H1 (cell line): ENCODE measurements around the gene NMU. TPM values are rescaled to one million over a fixed set of nuclear protein-coding genes. Genes with fewer than 3 reads are reported as not detected.
"Not testable (repeated sequence)": the region's sequence is repeated elsewhere in the genome, so short reads cannot be mapped to it uniquely, and the experiment has no call there.

Experiments used
- CTCF ChIA-PET: fragments of 300-600 bp; sonication (Branson Sonifier 250); formaldehyde crosslinking; loops from one replicate; lab custom pipeline; 2021; ENCODE audit not compliant: partially characterized antibody; lab: Charles Lee
- POLR2A ChIA-PET: fragments of 300-600 bp; sonication (Branson Sonifier 250); formaldehyde crosslinking; loops from one replicate; lab custom pipeline; 2021; ENCODE audit warnings: inconsistent platforms; ENCODE audit not compliant: partially characterized antibody; lab: Charles Lee
- DNase-seq, 2 experiments: peaks; one replicate each; pipeline versions ENCODE4 v3.0.0 to v3.0.0-alpha.2; 2010 to 2022; ENCODE audit warnings: low spot score in 2 of 2, low read depth in 1 of 2, mixed read lengths in 1 of 2
- FAIRE-seq: peaks from 2 replicates; lab custom pipeline; 2011; peaks lifted over from hg19 to GRCh38; lab: Jason Lieb, UNC
- H2AFZ ChIP-seq: 2 replicates; pipeline ENCODE4 v1.8.1; 2012; ENCODE audit warnings: low read length, inconsistent platforms
- H2AK5ac ChIP-seq: 2 replicates; pipeline ENCODE4 v1.6.1; 2013; ENCODE audit warnings: low read depth, low read length
- H2BK120ac ChIP-seq: replicated peaks from 2 replicates; pipeline ENCODE3; 2013; ENCODE audit warnings: low read depth, low read length, inconsistent platforms
- H2BK12ac ChIP-seq: 2 replicates; pipeline ENCODE4 v1.6.1; 2013; ENCODE audit warnings: low read depth, low read length
- H2BK15ac ChIP-seq: 2 replicates; pipeline ENCODE4 v1.6.1; 2013; ENCODE audit warnings: low read length
- H2BK20ac ChIP-seq: 2 replicates; pipeline ENCODE4 v1.6.1; 2013; ENCODE audit warnings: low read length
- H2BK5ac ChIP-seq: 2 replicates; pipeline ENCODE4 v1.6.1; 2013; ENCODE audit warnings: low read depth, low read length
- H3K14ac ChIP-seq: 2 replicates; pipeline ENCODE4 v1.6.1; 2013; ENCODE audit warnings: inconsistent platforms; ENCODE audit not compliant: insufficient read length
- H3K18ac ChIP-seq: 2 replicates; pipeline ENCODE4 v1.6.1; 2013; ENCODE audit warnings: low read length; ENCODE audit errors: extremely low read depth
- H3K23ac ChIP-seq: 2 replicates; pipeline ENCODE4 v1.6.1; 2013; ENCODE audit warnings: inconsistent platforms; ENCODE audit not compliant: insufficient read length
- H3K23me2 ChIP-seq: 2 replicates; pipeline ENCODE4 v1.6.1; 2013; ENCODE audit warnings: low read depth, low read length
- H3K27ac ChIP-seq: 2 replicates; pipeline ENCODE4 v1.6.1; 2011; ENCODE audit warnings: low read depth, low read length, inconsistent platforms
- H3K27me3 ChIP-seq, 4 experiments: replicated peaks in 1 of 4; 1 replicate in 1 of 4; 2 replicates in 3 of 4; pipeline versions ENCODE4 v1.6.1 to v1.8.1; 2011 to 2013; ENCODE audit warnings: low read length in 3 of 4, mild to moderate bottlenecking in 3 of 4, inconsistent platforms in 2 of 4, mixed read lengths in 2 of 4, moderate library complexity in 1 of 4; ENCODE audit not compliant: control insufficient read depth in 3 of 4, insufficient read depth in 3 of 4; ENCODE audit errors: extremely low read depth in 1 of 4
- H3K36me3 ChIP-seq, 4 experiments: 2 replicates each; pipeline versions ENCODE4 v1.6.1 to v1.8.1; 2011 to 2013; ENCODE audit warnings: mild to moderate bottlenecking in 4 of 4, low read length in 3 of 4, moderate library complexity in 2 of 4, control low read depth in 1 of 4, inconsistent platforms in 1 of 4; ENCODE audit not compliant: insufficient read depth in 4 of 4, control insufficient read depth in 2 of 4
- H3K4ac ChIP-seq: replicated peaks from 2 replicates; pipeline ENCODE3; 2013; ENCODE audit warnings: low read length, low read depth, mixed read lengths, inconsistent platforms; ENCODE audit not compliant: insufficient read length
- H3K4me1 ChIP-seq, 4 experiments: replicated peaks in 1 of 4; 1 replicate in 1 of 4; 2 replicates in 3 of 4; pipeline versions ENCODE4 v1.6.1 to v1.8.1; 2011 to 2013; ENCODE audit warnings: low read length in 3 of 4, inconsistent platforms in 2 of 4, mixed read lengths in 1 of 4; ENCODE audit not compliant: insufficient read depth in 4 of 4, control insufficient read depth in 3 of 4
- H3K4me2 ChIP-seq, 2 experiments: 2 replicates each; pipeline versions ENCODE4 v1.6.1 to v1.8.1; 2011 to 2013; ENCODE audit warnings: low read depth in 2 of 2, low read length in 2 of 2, control low read depth in 1 of 2, inconsistent platforms in 1 of 2, mild to moderate bottlenecking in 1 of 2; ENCODE audit not compliant: insufficient read depth in 1 of 2
- H3K4me3 ChIP-seq, 4 experiments: fragments of 200-600, 300-600 bp in 1 of 4; sonication (generic), shearing (Covaris generic), sonication (Bioruptor Twin) in 1 of 4; 2 replicates each; pipeline versions ENCODE4 v1.5.1 to v1.8.1; 2011 to 2016; ENCODE audit warnings: low read length in 4 of 4, low read depth in 3 of 4, control low read depth in 2 of 4, inconsistent platforms in 2 of 4, mild to moderate bottlenecking in 2 of 4, mixed read lengths in 1 of 4, moderate library complexity in 1 of 4; ENCODE audit not compliant: insufficient read depth in 2 of 4; ENCODE audit errors: extremely low read depth in 1 of 4
- H3K56ac ChIP-seq: replicated peaks from 2 replicates; pipeline ENCODE3; 2013; ENCODE audit warnings: low read depth, mild to moderate bottlenecking, mixed read lengths, low read length, inconsistent platforms; ENCODE audit not compliant: insufficient read length
- H3K79me1 ChIP-seq: 2 replicates; pipeline ENCODE4 v1.6.1; 2013; ENCODE audit warnings: low read depth, low read length, control low read depth
- H3K79me2 ChIP-seq, 2 experiments: 2 replicates each; pipeline versions ENCODE4 v1.6.1 to v1.8.1; 2012 to 2013; ENCODE audit warnings: low read length in 2 of 2, mild to moderate bottlenecking in 2 of 2, inconsistent platforms in 1 of 2; ENCODE audit not compliant: insufficient read depth in 2 of 2, control insufficient read depth in 1 of 2
- H3K9ac ChIP-seq, 4 experiments: replicated peaks in 1 of 4; 1 replicate in 1 of 4; 2 replicates in 3 of 4; pipeline versions ENCODE4 v1.6.1 to v1.8.1; 2011 to 2013; ENCODE audit warnings: low read depth in 3 of 4, low read length in 3 of 4, control low read depth in 2 of 4, mild to moderate bottlenecking in 2 of 4, moderate library complexity in 2 of 4, inconsistent platforms in 1 of 4; ENCODE audit errors: extremely low read depth in 1 of 4
- H3K9me3 ChIP-seq, 2 experiments: 2 replicates each; pipeline versions ENCODE4 v1.6.1 to v1.8.1; 2012 to 2013; ENCODE audit warnings: mild to moderate bottlenecking in 2 of 2, moderate library complexity in 2 of 2, control low read depth in 1 of 2, inconsistent platforms in 1 of 2, low read depth in 1 of 2, low read length in 1 of 2, mixed read lengths in 1 of 2; ENCODE audit not compliant: insufficient read depth in 2 of 2
- H4K20me1 ChIP-seq, 2 experiments: replicated peaks in 1 of 2; 2 replicates each; pipeline versions ENCODE3 to v1.8.1; 2011 to 2013; ENCODE audit warnings: inconsistent platforms in 2 of 2, low read length in 2 of 2, mild to moderate bottlenecking in 1 of 2; ENCODE audit not compliant: insufficient read depth in 2 of 2, control insufficient read depth in 1 of 2
- H4K5ac ChIP-seq: 2 replicates; pipeline ENCODE4 v1.6.1; 2013; ENCODE audit warnings: low read length, low read depth, mixed read lengths, inconsistent platforms; ENCODE audit not compliant: insufficient read length
- H4K8ac ChIP-seq: 2 replicates; pipeline ENCODE4 v1.8.0; 2013; ENCODE audit warnings: mild to moderate bottlenecking, moderate library complexity, low read length, inconsistent platforms; ENCODE audit not compliant: insufficient read depth; ENCODE audit errors: extremely low read depth
- H4K91ac ChIP-seq: replicated peaks from 2 replicates; pipeline ENCODE3; 2013; ENCODE audit warnings: low read length, mixed read lengths, inconsistent platforms; ENCODE audit not compliant: insufficient read length
- WGBS, 2 experiments: shearing (Covaris generic) in 1 of 2; methylation state at CpG; one replicate each; pipeline versions ENCODE4 v1.1.6 to v1.1.7; 2013 to 2015; ENCODE audit warnings: low lambda C conversion rate in 2 of 2, mixed read lengths in 2 of 2, inconsistent platforms in 1 of 2, low coverage in 1 of 2, missing lambda C conversion rate in 1 of 2; ENCODE audit not compliant: insufficient replicate concordance in 2 of 2, insufficient coverage in 1 of 2, insufficient read length in 1 of 2; ENCODE audit errors: extremely low coverage in 1 of 2, missing lambda C conversion rate in 1 of 2; 5-methylcytosine and 5-hydroxymethylcytosine counted together
- polyA plus RNA-seq, 7 experiments: library from polyadenylated mRNA; depleted of rRNA in 3 of 7; stranded (reverse) in 5 of 7; unstranded in 2 of 7; fragments of >200 nt in 5 of 7; fragments of 200-250 nt in 2 of 7; gene quantifications; 1 replicate in 5 of 7; 2 replicates in 1 of 7; 4 replicates in 1 of 7; pipeline versions ENCODE4 v1.2.1 to v1.2.3, GENCODE V29; 2011 to 2013; ENCODE audit warnings: missing spikeins in 2 of 7, mixed read lengths in 2 of 7
- total RNA-seq: library from RNA; stranded (reverse); fragmentation: NEBNext Ultra II Directional; extraction: Animal tissue kit (Norgen Biotek cat#: 25700); gene quantifications from 2 replicates; pipeline ENCODE4 v1.2.1, GENCODE V29; 2021

Gene NMU
- total and polyA plus RNA-seq, 2 of the 8 experiments (the other 6 are each of a cell fraction or from before 2014, with no cell fraction given), result 30.5 to 50.4 TPM

DNA sequence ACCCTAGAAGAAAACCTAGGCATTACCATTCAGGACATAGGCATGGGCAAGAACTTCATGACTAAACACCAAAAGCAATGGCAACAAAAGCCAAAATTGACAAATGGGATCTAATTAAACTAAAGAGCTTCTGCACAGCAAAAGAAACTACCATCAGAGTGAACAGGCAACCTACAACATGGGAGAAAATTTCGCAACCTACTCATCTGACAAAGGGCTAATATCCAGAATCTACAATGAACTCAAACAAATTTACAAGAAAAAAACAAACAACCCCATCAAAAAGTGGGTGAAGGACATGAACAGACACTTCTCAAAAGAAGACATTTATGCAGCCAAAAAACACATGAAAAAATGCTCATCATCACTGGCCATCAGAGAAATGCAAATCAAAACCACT lies 12.0 kb downstream of the NMU start:
- CTCF ChIA-PET, result not testable (repeated sequence)

More for the DNA sequence above, 12.0 kb downstream of the NMU start:
- H2BK15ac ChIP-seq, H2BK12ac ChIP-seq, POLR2A ChIA-PET, H4K8ac ChIP-seq, H3K14ac ChIP-seq, H3K9me3 ChIP-seq, DNase-seq, H3K23me2 ChIP-seq, H2AK5ac ChIP-seq, H3K27me3 ChIP-seq, H3K79me1 ChIP-seq, H3K56ac ChIP-seq, H3K36me3 ChIP-seq, H4K5ac ChIP-seq, H3K79me2 ChIP-seq, H2BK20ac ChIP-seq, H3K4me2 ChIP-seq, H3K9ac ChIP-seq, H3K18ac ChIP-seq, H4K20me1 ChIP-seq, H2BK120ac ChIP-seq, FAIRE-seq, H3K23ac ChIP-seq, H2AFZ ChIP-seq, H3K27ac ChIP-seq, H3K4me3 ChIP-seq, H4K91ac ChIP-seq, H3K4me1 ChIP-seq, H3K4ac ChIP-seq, H2BK5ac ChIP-seq: not testable (repeated sequence)
- 60% methylated on average over 1 of the region's 1 CpG; no CpG with 5 or more reads in 1 of the 2 experiments for WGBS, 2 experiments
